CD4-positive, alpha-beta T cell treated with Interleukin-2 at 100 ng/mL for 4 hours (primary cell): Measurements from ENCODE around the gene WNT5A.

ENCODE experiments used
- DNase-seq: peaks from one replicate; pipeline ENCODE4 v3.0.0-alpha.2; 2020; ENCODE audit warnings: low spot score

The WNT5A gene

GRCh38 chr3:55481744-55482495, 5.2 kb downstream of the WNT5A start:
- DNase-seq, result no peak

DNA sequence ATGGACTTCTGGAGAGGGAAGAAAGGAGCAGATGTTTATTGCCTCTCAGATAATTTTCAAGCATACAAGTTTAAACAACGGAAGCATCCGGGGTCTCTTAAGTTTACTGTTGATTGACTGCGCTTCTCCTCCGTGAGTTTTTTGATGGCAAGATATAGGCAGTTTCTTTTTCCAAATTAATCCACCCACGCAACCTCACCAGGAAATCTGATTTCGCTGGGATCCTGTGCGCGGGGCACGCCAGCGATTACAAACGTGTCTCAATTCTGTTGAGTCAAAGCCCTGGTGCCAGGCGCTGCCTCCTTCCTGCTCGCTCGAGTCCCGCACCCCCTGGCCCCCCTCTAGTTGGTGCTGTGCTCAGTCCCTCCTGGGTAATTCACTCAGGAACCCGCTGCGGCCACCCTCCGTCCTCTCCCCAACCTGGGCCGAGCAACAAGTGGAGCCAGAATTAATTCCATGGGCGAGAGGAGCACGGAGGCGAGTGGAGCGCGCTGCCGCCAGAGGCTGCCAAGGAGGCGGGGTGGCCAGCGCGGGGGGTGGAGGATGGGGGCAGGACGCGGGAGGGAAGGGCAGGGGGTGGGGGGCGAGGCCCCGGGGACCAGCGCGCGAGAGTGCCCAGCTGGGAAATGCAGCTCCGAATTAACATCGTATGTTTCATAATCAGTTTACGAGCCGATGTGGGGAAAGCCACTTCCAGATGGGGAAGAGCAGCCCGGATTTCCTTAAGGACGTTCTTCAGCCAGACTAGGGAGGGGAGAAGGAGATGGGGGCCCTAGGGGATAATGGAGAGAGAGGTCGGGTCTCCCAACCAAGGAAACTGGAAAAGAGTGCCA, 6.0 kb downstream of the WNT5A start:
- DNase-seq, result no peak

DNA sequence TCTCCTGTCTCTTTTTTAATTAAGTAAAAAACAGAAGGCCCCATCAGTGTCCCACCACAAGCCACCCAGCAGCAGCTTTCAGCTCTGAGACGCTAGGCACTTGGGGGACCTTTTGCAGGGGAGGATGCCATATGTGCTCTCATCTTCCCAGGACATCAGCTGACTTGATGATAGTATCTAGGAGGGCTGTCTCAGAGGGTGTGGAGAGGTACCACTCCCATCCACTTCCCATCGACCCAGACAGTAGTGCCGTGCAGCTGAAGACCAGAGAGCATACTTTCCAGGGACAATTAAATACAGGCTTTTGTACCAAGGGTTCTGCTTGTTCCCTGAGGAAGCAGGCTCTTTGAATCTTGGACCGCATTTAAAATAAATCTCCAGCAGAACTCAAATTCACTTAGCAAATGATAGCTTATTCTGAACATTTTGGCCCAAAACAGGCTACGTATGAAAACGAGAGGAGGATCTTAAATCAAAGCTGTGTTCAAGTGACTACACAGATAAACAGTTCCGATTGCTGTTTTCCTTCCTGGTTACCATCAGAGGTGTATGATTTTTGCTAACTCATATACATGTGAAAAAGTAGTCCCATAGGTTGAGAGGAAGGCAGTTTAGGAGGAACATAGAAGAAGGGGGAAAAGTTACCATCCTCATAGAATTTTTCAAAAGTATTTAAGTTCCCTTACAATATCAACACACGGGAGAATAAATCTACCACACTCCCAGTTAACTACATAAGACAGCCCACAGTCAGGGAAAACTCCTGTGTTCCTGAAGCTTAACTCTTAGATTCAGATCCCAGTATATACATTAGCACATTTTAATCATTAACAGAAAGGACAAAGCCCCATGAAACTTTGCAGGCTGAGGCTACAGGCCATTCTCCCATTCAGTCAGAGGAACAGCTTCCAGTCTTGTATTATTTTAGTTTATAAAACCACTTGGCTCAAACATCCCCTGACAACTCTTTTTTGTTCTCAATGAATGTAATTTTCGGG, 9.5 kb downstream of the WNT5A start:
- DNase-seq, result no peak

- DNase-seq, result no peak
Measured at GRCh38 chr3:55476515-55476914, 10.6 kb downstream of the WNT5A start.

DNA sequence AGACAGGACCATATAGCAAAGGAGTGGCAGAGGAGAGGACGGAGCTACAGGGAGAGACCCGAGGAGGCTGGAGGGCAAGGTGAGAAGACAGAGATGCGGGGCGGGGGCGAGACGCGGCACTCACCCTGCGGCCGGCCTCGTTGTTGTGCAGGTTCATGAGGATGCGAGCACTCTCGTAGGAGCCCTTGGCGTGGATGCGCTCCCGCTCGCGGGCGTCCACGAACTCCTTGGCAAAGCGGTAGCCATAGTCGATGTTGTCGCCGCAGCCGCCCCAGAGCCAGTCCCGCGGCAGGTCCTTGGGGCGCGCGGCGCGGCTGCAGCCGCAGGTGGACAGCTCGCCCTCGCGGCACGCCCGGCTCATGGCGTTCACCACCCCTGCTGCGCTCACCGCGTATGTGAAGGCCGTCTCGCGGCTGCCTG, 12.9 kb downstream of the WNT5A start:
- DNase-seq, result no peak

- DNase-seq, result no peak
Measured at GRCh38 chr3:55473788-55474187, 13.3 kb downstream of the WNT5A start.

DNA sequence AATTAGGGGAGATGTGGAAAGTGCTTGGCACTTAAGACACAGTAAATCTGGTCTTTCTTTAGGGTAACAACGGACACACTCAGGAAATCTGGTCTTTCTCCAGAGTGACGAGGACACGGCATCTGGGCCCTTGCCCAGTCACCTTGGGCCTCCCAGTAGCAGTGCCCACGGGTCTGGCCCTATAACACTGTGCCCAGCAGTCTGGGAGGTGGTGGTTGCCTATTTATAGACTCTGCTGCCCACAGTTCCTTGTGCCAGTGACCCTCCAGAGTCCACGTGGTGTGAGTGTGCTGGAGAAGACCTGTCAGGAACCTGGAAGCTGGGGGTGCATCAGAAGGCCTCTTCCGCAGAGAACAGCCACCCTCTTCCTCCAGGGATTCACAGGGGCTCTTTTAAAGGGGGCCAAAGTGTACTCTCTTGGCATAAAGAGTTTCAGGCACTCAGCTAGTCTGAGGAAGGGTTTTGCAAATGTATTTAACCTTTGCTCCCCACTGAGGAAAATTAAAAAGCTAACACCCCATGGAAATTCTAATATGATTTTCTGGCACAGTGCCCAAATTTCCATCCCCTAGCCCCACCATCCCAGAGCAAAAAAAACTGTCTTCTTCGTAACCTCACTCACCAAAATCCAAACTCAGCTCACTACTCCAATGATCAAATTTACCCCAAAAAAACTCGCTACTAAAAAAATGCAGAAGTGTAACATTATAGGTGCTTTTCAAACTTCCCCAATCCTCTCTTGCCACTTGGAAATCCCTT, 15.4 kb downstream of the WNT5A start:
- DNase-seq, result no peak

- no peak for DNase-seq
Measured at GRCh38 chr3:55471084-55471483, 16.0 kb downstream of the WNT5A start.

DNA sequence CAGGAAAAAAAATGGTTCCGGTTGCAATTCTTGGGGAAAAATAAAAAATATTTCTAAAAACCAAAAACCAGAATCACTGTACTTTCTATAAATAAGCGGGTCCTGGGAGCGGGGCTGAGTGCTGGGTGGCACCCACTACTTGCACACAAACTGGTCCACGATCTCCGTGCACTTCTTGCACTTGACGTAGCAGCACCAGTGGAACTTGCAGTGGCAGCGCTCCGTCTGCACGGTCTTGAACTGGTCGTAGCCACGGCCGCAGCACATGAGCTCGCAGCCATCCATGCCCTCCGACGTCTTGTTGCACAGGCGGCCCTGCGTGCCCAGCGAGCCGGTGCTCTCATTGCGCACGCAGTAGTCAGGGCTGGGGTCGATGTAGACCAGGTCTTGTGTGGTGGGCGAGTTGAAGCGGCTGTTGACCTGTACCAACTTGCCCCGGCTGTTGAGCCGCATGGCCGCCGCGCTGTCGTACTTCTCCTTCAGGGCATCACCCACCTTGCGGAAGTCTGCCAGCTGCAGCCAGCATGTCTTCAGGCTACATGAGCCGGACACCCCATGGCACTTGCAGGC, 17.1 kb downstream of the WNT5A start:
- no peak for DNase-seq

- no peak for DNase-seq
Measured at GRCh38 chr3:55468251-55468650, 18.9 kb downstream of the WNT5A start.

- no peak for DNase-seq
Measured at GRCh38 chr3:55467099-55467498, 20.0 kb downstream of the WNT5A start.

- no peak for DNase-seq
Measured at GRCh38 chr3:55466526-55466925, 20.6 kb downstream of the WNT5A start.

DNA sequence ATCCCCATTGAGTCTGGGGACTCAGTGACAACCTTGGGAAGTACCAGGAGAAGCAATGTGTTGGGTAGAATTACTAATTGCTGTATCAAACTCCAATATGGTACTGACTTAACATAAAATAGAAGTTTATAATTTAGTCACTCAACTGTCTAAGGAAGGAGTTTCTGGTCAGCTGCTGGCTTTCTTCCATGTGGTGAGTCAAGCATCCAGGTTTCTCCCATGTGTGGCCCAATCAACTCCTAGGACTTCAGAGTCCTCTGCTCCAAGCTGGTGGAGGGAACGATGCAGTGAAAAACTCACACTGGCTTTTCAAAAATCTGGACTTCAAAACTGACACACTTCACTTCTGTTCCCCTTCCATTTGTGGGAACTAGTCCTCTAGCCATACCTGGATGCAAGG, 25.2 kb downstream of the WNT5A start:
- no peak for DNase-seq

GRCh38 chr3:55459838-55460237, 27.3 kb downstream of the WNT5A start:
- DNase-seq, result no peak

DNA sequence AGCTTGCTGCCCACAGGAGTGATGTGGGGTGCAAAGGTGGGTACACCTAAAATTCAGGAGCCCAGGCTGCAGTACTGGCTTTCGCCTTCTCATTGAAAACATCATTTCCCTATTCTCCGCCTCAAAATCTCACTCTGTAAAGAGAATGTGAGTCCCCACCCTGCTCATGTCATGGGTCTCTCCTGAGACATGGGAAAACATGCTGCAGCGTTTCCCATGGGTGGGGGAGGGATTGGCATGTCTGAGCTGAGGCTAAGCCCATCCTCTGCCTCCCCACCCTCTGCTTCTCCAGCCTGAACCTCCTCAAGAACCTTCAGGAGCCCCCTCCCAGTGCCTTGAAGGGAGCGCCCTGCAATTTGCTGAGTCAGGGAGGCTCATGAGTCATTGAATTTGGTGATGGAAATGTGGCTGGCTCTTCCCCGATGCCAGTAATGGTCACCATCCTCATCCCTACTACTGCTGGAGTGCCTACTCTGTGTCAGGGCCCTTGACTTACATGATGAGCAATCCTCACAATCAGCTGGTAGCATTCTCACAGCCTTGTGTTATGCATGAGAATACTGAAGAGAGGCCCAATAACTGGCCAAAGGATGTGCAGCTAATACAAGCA, 28.8 kb downstream of the WNT5A start:
- no peak for DNase-seq

DNA sequence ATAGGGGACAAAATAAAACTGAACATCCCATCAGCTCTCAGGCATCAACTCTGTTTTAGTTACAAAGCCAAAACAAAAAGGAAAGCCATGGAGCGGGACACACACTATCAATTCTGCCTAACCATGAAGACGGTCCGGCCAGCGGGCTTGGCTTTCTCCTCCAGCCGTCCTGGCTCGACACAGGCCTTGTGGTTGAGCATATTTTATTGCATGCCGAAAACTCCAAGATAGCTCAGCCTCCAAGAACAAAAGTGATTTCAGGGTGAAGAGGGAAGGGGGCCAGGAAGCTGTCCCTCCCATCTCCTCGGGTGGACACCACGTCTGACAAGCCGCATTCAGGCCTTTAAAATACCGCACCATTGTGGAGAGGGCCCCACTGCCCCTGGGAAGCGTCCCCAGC, 31.2 kb downstream of the WNT5A start:
- no peak for DNase-seq

- DNase-seq, result no peak
Measured at GRCh38 chr3:55454611-55455010, 32.5 kb downstream of the WNT5A start.

- no peak for DNase-seq
Measured at GRCh38 chr3:55453886-55454496, 33.1 kb downstream of the WNT5A start.

DNA sequence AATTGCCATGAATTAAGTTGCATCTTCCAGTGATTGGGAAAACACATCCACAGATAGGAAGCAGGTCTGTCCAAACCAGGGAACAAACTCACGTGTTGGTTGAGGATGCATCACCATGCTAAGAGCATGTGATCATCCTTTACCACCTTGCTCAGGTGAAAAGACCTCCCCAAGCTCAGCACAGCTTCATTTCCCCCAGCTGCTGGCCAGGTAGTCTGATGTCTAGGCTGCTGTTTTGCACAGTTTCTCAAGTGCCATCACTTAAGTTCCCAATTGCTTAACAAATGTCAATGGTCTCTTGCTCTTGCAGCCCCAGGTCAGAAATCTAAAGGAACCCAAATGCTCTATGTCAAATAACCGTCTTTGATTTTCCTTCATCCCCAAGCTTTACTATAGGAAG, 34.2 kb downstream of the WNT5A start:
- no peak for DNase-seq

- no peak for DNase-seq
Measured at GRCh38 chr3:55449527-55449926, 37.6 kb downstream of the WNT5A start.
